ENCODE results near the gene CAMK2B.

Gene CAMK2B

DNA sequence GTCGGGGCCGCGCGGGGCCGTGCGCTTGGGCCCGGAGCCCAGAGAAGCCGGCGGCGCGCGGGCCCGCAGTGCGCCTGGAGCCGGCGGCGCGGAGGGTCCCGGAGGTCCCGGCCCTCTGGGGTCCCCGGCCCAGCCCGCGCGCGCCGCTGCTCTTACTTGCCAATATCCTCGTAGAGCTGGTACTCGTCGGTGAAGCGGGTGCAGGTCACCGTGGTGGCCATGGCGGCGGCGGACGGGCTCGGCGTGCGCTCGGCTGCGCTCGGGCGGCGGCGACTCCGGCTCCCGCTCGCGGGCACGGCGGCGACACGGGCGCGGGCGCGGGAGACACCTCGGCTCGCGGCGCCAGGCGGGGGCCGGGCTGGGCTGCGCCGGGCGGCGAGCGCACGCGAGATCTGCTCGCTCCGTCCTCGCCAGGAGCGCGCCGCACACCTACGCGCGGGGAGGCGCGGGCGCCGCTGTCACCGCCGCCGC is at the start of gene CAMK2B:
Gene CAMK2B (minus strand): TSS at position 394 of the 471 bp plus-strand sequence. CDS start 173 bp downstream, at position 221.
- no peak for DNase-seq (ENCODE audit: low read depth)

DNA sequence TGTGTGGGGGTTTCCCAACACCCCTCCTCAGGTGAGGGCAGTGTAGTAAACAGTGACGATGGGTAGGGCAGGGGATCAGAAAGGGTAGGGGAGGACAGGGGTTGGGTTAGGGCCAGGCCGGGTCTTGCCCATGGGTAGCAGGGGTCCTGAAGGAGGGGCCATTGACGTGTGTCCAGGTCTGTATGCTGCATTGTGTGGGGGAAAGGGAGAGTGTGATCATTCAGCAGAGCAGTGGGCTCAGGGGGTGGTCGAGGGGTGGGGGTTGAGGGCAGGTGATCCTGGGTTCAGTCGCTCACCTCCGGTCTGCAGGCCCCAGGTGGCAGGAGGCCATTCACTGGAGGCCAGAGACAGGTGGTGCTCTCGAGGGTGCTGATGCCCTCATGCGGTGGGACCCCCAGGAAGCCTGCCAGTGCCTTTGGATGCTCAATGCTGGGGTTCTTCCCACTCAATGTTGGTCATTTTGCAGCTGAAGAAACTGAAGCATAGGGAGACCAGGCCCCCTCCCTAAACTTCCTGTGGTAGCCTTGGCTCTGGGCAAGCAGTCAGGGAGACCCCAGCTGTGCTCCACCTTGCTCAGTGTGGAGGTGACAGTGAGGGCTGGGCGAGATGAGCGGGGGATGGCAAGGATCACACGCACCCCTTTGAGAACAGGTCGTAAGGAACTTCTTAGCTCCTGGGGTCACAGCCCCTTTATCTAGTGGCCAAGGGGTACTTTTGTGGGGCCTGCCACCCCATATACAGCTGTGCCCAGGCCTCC is 48.8 kb upstream of the CAMK2B start:
- no peak for DNase-seq (ENCODE audit: low read depth)

DNA sequence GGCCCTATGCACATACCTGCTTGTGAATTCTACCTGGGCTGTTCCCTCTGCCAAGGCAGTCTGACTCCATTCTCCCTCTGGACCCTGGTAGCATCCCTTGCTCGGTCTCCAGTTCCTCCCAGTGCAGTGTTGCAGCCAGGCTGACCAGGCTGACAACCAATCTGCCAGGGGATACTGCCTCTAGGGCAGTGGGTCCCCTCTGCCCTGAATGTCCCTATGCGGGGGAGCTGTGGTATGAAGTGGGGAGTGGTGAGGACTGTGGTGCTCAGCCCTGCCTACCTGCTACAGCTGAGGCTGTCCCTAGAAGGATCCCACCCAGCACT is 48.0 kb upstream of the CAMK2B start:
- DNase-seq (ENCODE audit: low read depth), result no peak

DNA sequence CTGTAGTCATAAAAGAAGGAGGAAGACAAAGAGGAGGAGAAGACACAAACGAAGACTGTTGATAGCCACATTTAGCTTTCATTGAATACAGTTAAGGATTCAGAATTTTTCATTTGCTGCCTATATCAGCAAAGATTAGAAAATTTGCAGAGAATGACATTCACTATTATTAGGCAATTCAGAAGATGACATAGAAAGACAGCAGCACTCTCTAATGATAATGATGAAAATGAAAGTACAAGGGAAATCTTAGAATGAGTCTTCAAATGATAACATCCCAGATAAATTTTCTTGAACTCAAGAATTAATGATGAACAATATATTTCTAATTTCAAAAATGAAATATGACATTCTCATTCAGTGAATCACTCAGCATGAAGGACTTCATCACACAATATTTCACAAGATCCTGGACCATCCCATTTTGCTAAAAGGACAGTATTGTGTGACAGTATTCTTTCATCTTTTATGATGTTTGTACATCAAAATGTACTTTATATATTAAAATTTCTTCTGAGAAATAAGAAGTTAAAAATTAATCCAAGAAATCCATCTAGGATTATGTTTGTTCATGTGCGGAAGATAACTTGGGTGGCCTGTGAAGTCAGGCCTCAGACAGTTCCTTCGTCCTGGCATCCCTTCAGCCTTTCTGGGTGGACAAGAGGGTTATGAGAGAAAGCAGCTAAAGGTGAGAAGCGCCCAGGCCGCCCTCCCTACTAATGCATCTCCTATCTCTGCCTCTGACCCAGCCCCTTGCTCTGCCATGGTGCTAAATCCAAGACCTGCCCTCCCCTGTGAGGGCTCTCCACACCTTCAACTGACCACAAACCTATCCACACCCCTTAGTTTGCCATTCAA is 47.4 kb upstream of the CAMK2B start:
- peak; percentile 34 for DNase-seq (ENCODE audit: low read depth)

DNA sequence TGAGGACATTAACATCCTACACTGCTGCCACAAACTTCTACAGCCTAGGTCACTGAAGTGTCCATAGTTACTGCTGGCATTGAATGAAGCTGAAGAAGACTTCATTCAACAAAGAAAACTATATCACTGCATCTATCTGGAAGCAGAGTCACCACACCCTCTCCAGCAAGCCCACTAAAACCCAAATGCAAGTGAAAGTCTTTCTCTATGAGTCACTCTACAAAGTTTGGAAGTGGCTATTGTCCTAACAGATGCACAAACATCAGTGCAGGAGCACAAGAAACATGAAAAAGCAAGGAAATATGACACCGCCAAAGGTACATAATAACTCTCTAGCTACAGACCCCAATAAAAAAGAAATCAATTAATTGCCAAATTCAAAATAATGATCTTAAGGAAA is 43.5 kb upstream of the CAMK2B start:
- no peak for DNase-seq (ENCODE audit: low read depth)

DNA sequence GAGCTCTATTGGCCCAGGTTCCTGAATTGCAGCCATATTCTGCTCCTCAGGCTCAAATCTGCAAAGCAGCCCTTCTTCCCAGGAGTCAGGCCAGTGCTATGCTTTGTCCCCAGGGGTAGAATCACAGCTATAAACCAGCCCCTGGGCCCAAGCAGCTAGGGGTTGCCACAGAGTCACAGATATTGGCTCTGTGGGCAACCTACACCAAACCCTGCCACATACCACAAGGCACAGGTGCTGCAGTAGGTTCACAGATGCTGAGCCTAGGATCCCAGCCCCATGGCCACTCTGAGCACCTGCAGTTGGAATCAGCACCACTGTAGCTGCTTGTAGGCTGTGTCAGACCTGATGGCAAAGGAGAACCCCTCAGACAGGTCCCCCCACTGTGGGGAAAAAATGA is 43.1 kb upstream of the CAMK2B start:
- DNase-seq (ENCODE audit: low read depth), result no peak

DNA sequence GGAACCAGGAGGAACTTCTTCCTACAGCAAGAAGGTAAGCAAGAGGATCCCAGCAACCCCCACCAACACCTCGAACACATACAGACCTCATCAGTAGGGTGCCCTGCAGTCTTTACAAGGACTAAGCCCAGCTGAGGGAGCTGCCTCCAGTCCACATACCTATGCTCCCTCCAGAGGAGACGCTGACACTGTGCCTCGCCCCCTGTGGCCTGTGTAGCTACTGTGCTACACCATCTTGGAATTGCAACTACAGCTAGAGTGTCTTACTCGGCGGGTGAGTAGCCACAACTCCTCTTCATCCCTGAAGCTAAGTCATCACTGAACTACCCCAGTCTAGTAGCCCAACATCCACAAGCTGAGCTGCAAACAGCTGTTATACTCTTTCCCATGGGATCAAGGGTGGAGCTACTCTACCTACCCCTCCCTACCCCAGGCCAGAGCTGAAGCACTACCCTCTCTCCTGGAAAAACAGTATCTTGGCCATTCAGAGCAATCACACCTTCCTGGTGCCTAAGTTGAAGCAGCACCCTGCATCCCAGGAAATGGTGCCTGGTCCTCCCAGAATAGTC is 42.2 kb upstream of the CAMK2B start:
- no peak for DNase-seq (ENCODE audit: low read depth)

DNA sequence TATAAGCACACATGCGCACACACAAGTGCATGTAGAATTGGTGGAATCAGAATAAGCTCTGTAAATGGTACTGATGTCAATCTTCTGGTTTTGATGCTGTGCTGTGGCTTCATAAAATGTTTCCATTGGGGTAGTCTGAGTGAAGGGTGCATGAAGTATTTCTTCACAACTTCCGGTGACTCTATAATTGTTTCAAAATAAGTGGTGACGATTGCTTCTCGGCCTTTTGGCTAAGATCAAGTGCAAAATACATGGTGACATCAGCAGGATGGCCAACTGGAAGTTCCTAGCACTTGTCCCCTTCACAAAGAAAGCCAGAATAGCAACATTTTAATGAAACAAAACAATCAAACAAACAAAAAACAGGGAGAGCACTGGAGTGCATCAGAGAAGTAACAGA is 41.6 kb upstream of the CAMK2B start:
- DNase-seq (ENCODE audit: low read depth), result no peak

DNA sequence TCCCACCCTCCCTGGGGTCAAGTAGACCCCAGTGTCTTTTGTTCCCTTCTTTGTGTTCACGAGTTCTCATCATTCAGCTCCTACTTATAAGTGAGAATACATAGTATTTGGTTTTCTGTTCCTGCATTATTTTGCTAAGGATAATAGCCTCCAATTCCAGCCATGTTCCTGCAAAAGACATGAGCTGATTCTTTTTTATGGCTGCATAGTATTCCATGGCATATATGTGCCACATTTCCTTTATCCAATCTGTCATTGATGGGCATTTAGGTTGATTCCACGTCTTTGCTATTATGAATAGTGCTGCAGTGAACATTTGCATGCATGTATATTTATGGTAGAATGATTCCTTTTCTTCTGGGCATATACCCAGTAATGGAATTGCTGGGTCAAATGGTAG is 28.3 kb upstream of the CAMK2B start:
- DNase-seq (ENCODE audit: low read depth), result no peak

DNA sequence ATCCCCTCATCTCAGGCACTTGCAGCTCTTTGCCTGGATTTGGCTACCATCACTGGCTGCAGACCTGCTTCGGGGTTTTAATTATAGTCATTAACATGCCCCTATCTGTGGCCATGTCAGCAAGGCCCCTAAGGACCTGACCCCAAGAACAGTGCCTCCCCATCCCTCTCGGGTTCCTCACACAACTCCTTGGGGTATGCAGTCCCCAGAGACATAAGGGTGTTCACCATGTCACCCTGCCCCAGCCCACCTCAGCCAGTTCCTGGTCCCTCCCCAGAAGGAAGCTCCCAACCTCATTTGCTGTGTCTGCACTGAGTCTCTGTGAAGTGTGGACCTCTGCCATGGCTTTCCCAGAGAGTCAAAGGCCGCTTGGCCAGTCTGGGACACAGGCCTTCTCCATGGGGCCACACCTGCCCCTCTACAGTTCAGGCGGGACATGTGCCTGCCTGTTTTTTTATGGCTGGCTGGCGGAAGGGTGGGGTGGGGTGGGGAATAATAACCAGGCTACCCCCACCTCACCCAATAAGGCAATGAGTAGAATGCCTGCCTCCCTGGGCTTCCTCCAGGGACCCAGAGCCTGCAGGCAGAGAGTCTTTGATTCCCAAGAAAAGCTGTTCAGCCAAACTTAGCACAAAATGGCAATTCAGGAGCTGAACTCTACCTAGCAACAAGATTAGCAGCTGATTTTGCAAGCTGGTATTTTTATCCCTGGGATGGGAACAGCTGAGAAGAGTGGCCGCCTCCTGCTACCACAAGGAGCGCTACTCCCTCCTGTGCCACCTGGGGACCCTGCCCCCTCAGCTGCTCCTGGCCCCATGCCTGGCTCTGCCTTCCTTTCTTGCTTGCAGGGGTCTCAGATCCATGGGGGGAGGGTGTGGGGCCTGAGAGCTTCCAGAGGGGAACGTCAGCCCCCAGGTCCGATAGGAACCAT is 23.7 kb upstream of the CAMK2B start:
- DNase-seq (ENCODE audit: low read depth), result peak; percentile 19

DNA sequence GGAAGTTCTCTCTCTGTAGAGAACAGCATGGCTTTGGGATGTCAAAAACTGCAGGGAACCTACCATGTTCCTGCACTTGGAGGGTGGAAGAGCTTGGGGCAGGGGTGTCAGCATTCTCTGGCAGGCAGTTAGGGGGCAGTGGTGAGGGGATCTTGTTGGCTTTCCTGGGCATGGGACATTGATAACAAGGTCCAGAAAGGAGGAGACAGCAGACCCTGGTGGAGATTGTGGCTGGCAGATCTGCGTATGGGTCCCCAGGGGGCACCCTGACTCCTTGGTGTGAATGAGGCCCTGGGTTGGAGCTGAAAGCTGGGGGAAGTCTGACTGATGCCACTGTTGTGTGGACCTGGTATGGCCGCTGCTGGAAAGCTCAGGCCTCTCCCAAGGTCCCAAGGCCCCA is 22.9 kb upstream of the CAMK2B start:
- peak; percentile 38 for DNase-seq (ENCODE audit: low read depth)

DNA sequence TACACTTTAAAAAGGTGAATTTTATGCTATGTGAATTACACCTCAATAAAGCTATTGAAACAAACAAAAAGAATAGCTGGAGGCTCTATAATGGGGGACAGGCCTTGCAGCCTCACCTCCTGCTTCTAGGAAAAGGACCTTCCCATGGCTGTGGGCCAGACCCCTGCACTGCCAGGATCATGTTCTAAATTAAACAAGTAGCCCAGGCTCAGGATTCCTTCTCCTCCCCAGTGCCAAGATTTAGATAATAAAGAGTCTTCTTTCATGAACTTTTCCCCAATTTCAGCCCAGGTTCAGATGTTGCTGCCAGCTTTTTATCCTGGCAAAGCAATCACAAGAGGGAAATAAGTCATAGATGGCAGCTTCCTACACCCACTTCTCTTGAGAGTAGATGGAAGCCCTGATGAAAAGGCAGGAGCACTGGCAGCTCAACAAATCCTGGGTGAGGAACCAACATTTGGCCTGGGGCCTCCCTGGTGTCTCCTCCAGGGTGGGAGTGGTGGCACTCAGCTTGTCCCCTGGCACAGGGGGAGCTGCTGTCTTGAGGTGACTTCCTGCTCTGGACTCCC is 22.2 kb upstream of the CAMK2B start:
- DNase-seq (ENCODE audit: low read depth), result no peak

DNA sequence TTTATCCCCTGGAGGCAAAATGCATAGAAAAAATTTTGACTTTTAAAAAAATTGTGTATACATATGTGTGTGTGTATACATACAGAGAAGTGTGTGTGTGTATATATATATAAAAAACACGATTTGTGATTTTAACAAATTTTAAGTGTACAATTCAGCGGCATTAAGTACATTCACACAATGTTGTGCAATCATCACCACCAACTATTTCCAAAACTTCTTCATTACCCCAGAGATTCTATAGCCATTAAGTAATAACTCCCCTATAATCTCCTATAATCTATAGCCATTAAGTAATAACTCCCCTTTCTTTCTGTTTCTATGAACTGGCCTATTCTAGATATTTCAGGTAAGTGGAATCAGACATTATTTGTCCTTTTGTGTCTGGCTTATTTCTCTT is 20.7 kb upstream of the CAMK2B start:
- DNase-seq (ENCODE audit: low read depth), result no peak

DNA sequence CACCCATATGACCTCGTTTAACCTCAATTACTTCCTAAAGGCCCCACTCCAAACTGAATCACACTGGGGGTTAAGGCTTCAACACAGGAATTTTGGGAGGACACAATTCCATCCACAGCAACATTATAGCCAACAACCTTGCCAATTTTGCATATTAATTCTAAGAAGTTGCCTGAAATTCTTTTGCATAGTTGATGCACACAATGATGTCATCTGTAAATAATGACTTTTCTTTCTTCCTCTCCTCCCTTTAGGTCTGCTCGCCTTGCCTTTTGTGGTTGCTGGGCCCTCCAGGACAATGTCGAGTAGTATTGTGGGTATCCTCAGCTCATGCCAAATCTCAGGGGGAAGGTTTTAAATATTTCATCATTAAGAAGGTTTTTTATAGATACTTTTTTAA is 16.0 kb upstream of the CAMK2B start:
- no peak for DNase-seq (ENCODE audit: low read depth)

DNA sequence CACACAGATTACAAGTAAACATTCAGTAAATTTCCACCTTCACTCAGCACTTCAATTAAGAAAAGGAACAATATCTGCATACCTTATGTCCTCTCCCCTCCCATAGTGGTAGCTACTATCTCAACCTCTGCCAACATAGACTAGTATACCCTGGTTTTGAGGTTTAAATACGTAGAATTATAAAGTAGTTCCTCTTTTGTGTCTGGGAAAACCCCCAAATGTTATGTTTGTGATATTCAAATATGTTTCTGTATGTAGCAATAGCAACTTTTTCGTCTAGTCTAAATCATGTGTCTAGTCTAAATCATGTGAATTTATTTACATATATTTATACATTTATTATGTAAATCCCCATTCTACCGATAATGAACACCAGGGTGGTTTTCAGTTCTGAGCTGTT is 13.2 kb upstream of the CAMK2B start:
- no peak for DNase-seq (ENCODE audit: low read depth)

DNA sequence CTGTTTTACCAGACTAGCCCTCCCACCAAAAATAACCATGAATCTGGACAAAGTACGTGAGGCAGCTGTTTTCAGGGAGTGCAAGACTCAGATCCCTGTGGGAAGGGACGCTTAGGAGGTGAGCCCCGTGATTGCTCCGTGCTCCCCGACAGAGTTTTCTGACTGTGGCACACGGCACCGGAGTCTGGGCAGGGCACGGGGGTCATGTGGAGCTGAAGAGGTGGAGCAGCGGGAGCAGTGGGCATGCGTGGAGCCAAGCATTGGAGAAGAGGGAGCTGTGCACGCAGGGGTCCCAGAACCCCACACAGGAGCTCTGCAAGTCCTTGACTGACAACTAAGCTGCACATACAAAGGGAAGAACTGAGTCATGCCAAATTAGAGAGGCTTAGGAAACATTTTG is 11.1 kb upstream of the CAMK2B start:
- DNase-seq (ENCODE audit: low read depth), result no peak

DNA sequence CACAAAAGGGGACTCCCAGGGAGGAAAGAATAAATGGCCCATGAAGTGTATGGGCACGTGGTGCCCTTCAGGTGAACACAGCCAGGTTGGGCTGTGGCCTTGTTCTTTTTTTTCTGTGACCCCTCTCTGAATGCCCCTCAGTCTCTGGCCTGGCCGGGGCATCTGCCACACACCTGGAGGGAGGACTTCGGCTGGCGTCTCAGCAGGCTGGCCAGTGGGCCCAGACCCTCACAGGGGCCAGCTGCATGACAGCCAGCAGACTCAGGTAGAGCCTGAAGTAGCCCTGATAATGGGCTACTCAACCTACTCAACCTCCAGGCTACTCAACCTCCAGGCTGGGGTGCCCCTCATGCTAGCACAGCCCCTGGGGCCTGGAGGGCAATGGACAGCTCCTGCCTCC is 9.8 kb upstream of the CAMK2B start:
- no peak for DNase-seq (ENCODE audit: low read depth)

DNA sequence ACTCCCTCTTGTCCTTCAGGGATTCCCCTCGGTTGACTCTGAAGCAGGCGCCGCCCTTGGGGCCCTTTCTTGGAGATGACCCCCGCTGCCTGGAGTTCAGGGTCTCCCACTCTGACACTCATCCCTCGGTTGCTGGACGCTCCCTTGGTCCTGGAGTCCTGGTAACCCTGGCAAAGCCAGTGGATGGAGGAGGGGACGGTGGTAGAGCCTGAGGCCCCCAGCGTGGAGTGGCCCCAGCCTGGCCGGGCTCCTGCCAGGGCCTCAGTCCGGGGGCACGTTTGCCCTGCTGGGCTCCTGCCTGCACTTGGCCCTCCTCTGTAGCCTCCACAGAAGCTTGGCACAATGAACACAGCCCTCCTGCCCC is 9.3 kb upstream of the CAMK2B start:
- DNase-seq (ENCODE audit: low read depth), result no peak

DNA sequence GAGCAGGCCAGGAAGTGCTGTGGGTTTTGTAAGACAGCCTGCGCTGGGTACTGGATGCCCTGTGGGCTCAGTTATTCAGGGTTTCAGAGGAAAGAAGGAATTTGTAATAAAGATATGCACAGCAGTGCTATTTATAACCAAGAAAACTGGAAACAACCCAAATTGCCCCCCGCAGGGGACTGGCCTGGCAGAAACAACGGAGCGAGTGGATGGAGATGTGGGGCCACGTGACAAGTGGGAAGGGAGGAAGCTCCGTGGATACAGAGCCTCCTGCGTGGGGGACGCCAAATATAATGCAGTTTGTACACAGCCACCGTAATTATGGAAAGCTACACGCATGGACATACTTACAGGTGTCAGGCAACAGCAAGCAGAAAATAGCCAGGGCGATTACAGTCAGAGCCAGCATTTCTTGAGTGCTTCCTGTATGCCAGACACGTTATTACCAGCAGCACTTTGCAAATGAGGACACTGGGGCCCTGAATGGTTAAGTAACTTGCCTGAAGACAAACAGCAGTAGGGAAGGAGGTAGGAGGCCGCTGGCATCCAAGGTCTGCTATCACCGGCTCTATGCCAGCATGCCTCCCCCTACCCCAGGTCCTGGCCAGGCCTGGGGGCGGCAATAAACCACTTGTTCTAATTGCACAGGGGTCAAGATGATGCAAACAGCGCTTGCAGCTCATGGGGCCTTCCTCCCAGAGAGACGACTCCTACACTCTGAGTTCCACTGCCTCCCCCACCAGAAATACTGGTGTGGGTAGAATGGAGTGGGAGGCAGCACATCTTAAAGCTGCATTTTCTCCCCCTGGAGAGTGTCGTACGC is 8.7 kb upstream of the CAMK2B start:
- DNase-seq (ENCODE audit: low read depth), result peak; percentile 50

DNA sequence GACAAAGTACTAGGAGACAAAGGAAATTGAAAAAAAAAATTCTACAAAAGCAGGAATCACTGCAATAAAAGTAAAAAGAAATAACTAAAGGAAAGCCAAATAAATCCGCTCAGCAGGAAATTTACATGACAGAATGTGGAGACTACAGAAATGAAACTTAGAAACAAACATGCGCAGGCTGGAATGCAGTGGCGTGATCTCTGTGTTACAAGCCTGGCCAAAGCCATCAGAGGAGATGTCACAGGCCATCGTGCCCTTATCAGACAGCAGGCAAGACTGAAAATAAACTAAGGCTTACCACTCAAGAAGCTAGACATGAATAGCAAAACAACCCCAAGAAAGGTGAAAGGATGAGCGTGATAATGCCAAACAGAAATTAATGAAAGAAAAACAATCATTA is 6.3 kb upstream of the CAMK2B start:
- no peak for DNase-seq (ENCODE audit: low read depth)

DNA sequence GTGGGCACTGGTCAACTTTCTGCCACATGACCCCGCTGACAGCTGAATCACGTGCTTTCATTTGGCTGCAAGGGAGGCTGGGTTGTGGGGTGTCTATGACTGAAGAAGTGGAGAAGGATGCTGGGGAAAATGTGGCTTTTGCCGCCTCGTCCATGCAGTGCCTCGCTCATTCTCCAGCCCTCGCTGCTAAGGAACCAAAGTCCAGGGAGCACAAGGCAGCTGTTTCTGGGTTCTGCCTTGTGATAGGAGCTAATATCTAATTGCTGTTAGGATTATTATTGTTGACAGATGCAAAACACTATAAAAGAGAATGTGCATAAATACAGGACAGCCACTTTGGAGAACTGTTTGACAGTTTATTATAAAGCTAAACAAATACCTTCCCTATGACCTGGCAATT is 4.9 kb upstream of the CAMK2B start:
- no peak for DNase-seq (ENCODE audit: low read depth)
